Activated naive CD4-positive, alpha-beta T cell treated with anti-CD3 and anti-CD28 coated beads, Interleukin-2, amount 50 U/mL, for 16 hours (primary cell): ENCODE data around the gene TRIM13.
"Not testable (repeated sequence)": the region's sequence is repeated elsewhere in the genome, so short reads cannot be mapped to it uniquely, and the experiment has no call there.

ENCODE experiments used
- DNase-seq: peaks from one replicate; pipeline ENCODE4 v3.0.0-alpha.2; 2020

The TRIM13 gene

GRCh38 chr13:49997955-49998354 is 1.1 kb downstream of the TRIM13 start:
- DNase-seq = no peak

DNA sequence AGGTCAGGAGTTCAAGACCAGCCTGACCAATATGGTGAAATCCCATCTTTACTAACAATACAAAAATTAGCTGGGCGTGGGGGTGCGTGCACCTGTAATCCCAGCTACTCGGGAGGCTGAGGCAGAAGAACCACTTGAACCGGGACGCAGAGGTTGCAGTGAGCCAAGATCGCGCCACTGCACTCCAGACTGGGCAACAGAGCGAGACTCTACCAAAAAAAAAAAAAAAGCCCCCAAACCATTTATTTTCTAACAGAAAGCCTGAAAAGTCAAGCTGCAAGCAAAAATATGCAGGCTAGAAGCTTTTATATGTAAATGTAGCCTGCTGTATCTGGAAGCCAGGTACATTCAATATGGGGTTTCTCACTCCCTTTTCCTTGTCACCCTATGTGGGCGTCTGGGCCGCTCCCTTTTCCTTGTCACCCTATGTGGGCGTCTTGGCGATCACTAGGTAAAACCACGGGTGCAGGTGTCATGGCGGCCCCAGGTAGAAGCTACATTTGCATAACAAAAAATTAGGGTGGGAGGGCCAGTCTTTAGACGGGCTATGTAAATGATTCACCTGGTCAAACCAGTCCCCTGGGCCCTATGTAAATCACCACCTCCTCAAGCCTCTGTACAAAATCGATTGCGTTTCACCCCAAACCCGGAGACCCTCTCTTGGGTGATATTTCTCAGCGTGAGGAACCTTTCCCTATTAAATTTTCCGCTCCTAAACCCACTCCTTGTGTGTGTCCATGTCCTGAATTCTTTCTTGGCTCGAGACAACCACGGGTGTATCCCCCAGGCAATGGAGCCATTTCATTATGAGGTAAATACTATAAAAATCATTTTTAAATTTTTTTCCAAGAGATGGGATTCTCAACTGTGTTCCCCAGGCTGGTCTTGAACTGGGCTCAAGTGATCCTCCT is 2.1 kb downstream of the TRIM13 start:
- no peak for DNase-seq

GRCh38 chr13:50001287-50001686 is 4.4 kb downstream of the TRIM13 start:
- no peak for DNase-seq

DNA sequence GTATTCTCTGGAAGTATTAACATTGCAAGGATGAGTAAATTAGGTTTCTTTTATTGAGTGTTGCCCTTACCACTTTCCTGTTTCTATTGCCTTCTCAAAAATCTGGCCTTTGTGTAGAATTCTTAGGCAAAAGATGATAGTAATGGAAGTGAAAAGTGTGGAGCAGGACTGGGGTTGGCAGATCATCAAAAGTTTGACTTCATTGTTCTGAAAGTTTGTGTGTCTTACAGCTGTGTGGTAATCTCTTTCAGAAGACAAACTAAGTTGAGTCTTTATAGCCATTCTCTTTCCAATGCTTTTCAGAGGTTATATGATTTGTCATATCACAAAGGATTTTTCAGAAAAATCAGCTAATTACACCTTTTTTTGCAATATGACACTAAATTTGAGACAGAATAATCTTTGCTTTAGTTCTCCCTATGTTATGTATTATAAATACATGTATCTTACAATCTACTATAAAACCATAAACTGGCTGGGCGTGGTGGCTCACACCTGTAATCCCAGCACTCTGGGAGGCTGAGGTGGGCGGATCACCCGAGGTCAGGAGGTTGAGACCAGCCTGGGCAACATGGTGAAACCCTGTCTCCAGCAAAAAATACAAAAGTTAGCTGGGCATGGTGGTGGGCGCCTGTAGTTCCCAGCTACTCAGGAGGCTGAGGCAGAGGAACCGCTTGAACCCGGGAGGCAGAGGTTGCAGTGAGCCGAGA is 9.7 kb downstream of the TRIM13 start:
- DNase-seq = no peak

DNA sequence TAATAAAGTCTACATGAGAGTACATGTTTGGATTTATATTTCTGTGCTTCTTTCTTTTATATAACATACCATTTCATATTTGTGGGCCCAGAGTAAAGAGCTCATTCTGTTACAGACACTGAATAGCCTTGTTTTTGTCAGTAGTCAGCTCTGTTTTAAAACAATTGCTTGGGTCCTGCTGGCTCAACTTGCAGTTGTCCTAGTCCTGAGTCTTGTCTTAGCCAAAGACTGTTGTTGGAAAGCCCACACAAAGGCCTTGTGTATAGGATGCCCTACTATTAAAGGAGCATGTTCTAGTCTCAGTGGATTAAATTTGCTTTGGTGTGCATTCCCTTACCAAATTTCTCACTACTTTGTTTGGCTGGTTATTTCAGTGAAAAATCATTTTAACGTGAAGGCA is 14.6 kb downstream of the TRIM13 start:
- no peak for DNase-seq

GRCh38 chr13:50012396-50013169 is 15.7 kb downstream of the TRIM13 start:
- no peak for DNase-seq

DNA sequence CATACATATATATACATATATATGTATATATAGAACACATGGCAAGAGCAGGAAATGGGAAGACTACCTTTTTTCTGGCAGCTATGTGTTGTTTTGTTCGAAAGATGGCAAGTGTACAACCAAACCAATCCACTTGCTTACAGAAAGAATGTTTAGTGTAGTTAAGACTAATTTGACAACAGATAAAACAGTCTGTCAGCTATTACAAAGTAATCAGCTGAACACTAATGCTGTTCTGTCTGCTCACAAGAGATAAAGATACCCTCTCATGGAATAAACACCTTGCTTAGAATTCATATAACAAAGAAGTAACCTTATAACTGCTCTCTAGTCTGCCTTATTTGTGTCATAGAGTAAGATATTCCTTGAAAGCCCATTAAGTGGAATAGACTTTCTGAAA is 17.5 kb downstream of the TRIM13 start:
- no peak for DNase-seq

DNA sequence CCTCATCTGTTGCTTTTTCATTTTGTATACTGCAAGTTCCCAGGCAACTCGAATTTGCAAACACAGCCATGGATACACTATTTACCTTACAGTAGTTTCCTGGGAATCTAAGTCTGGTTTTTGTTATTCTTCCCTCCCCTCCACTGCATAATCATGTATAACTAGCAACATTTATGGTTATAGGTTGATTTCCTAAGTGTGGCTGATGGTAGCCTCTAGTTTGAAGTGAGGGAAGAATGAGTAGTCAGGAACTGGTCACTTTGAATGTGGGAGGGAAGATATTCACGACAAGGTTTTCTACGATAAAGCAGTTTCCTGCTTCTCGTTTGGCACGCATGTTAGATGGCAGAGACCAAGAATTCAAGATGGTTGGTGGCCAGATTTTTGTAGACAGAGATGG is 18.4 kb downstream of the TRIM13 start, which contains the start of gene KCNRG:
Gene KCNRG (plus strand): TSS at position 187 of the 400 bp plus-strand sequence. CDS start 50 bp downstream, at position 237.
- DNase-seq = no peak

- DNase-seq = no peak
Observed at GRCh38 chr13:50015750-50016149, 18.9 kb downstream of the TRIM13 start.

- no peak for DNase-seq
Observed at GRCh38 chr13:50016444-50016843, 19.6 kb downstream of the TRIM13 start.

GRCh38 chr13:50017819-50018218 is 21.0 kb downstream of the TRIM13 start:
- DNase-seq = no peak

DNA sequence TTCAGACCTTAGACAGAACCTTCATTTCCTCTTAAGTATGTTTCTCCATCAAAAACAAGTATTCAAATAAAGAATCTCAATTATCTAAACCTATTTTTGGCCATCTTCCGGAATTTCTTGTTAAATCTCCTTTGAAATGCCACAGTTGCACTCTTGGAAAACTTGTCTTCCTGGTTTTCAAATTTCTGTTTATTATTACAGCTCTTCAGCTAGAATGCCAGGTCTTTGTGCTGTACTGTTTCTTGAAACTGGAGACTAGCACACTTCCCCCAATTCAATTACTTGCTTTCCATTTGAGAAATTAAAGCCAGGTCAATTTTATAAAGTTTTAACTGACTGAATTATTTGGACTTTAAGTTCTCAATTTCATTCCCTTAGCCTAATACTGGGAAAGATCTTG is 28.6 kb downstream of the TRIM13 start:
- DNase-seq = no peak

DNA sequence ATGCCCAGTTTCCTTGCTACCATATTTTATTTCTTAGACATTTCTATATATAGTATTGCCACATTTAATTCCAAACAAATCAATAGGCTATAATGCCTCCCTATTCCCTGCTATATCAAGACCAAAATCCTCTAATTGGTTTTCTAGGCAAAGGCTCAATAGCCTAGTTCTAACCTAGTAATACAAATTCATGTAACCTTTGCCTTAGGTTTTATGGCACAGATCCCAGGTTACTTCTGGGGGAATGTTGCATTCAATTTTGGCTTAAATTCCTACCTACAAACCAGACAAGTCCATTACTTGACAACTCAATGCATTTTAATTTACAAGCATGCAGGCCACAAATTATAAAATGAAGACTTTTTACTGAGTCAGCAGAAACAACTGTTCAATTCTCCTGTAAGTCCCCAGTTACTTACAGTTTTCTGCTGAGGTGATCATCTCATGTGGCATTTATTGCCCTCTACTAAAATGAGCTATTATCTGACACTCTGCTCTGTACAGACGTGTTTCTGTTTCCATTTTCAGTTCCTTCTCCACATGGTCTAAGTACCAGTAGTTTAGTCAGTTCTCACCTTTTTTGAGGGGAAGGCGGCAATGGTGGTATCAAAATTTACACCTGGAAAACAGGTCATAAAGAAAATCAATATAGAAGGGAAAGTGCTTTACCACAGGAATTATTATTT is 30.1 kb downstream of the TRIM13 start:
- DNase-seq = no peak

DNA sequence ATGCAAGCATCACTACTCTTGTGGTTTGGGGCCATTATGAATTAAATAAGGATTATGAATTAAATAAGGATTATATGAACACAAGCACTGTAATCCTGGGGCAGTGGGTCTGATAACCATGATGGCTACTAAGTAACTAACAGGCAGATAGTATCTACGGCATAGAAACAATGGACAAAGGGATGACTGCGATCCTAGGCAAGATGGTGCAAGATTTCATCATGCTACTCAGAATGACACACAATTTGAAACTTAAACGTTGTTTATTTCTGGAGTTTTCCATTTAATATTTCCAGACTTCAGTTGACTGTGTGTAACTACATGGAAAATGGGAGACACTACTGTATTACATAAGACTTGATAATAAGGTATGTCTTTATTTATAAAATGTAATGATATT is 33.5 kb downstream of the TRIM13 start:
- DNase-seq = no peak

DNA sequence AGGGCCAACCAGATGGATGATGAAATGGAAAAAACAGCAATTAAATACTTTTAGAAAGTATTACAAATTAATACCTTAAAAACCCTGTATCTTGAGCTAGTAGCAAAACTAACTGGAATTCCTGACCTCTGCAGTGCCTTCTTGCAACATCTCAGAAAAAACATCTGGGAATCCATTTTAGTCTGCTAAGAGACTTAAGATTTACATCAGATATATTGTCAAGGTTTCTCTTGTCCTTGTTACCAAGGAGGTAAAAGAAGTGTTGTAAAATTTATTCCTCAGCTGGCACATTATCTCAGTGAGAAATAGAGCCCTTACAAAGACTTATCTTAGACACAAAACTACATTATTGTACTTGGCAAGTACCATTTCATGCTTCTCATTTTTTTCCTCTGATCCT is 36.9 kb downstream of the TRIM13 start:
- no peak for DNase-seq

GRCh38 chr13:50037788-50038187 is 40.9 kb downstream of the TRIM13 start:
- no peak for DNase-seq

GRCh38 chr13:50038266-50038665 is 41.4 kb downstream of the TRIM13 start:
- no peak for DNase-seq

DNA sequence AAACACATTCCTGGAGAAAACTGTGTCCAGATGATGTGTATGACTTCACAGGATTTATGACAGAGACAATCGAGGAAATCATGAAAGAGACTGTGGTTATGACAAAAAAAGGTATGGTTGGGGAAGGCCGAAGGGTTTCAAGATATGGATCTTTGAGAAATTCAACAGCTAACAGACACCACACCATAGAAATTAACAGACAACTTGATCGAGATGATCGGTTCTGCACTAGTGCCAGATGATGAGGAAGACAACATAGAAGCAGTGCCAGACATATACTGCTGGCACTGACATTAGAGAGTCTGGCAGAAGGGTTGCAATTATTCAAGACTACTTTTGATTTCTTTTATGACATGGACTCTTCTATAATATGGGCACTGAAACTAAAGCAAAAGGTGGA is 55.6 kb downstream of the TRIM13 start:
- no peak for DNase-seq

DNA sequence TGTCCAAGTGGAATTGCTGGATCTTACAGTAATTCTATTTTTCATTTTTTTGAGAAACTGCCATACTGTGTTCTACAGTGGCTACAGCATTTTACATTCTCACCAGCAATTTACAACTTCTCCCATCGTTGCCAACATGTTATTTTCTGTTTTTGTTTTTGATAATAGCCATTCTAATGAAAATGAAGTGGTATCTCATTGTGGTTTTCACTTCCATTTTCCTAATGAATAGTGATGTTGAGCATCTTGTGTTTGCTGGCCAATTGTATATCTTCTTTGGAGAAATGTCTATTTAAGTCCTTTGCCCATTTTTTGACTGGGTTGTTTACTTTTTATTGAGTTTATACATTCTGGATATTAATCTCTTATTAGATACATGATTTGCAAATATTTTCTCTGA is 57.0 kb downstream of the TRIM13 start:
- DNase-seq = no peak

DNA sequence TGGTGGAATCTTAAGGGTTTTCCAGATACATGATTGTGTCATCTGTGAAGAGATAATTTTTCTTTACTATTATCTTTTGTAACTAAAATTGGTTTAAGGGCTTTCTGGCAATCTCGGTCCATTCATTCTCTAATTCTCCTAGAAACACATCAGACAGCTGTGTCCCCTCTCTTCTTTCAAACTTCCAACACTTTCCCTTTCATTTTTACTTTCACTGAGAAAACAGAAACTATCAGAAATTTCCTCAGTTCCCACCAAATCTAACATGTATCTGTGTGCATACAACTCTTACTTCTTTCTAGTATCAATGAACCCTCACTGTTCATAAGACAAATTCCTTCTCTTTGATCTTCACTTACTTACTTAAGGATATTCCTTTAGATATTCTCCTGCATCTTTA is 58.6 kb downstream of the TRIM13 start:
- DNase-seq = no peak

- no peak for DNase-seq
Observed at GRCh38 chr13:50060718-50061117, 63.9 kb downstream of the TRIM13 start.

- not testable (repeated sequence) for DNase-seq
Observed at GRCh38 chr13:50062336-50062735, 65.5 kb downstream of the TRIM13 start.

GRCh38 chr13:50065712-50066111 is 68.9 kb downstream of the TRIM13 start:
- no peak for DNase-seq
